PFSK-1 (cell line): ENCODE measurements around the gene APOBR.

ENCODE experiments used
- FOXP2 ChIP-seq: optimal IDR thresholded peaks from 2 replicates; pipeline ENCODE3; 2011; ENCODE audit warnings: borderline replicate concordance, control low read depth, inconsistent platforms; ENCODE audit not compliant: insufficient read depth; ENCODE audit errors: extremely low read length, extremely low read depth
- POLR2AphosphoS5 ChIP-seq: IDR thresholded peaks from 2 replicates; pipeline ENCODE4 v1.6.1; 2012; ENCODE audit warnings: low read depth, mild to moderate bottlenecking, control low read depth, low read length, moderate library complexity
- REST ChIP-seq, 2 experiments: IDR thresholded peaks; 2 replicates each; pipeline versions ENCODE4 v1.6.1 to v1.8.0; 2011 to 2012; ENCODE audit warnings: low read depth in 2 of 2, low read length in 2 of 2, control low read depth in 1 of 2, inconsistent platforms in 1 of 2, mild to moderate bottlenecking in 1 of 2, moderate library complexity in 1 of 2; ENCODE audit not compliant: insufficient read depth in 1 of 2
- SIN3A ChIP-seq: IDR thresholded peaks from 2 replicates; pipeline ENCODE4 v1.6.1; 2012; ENCODE audit warnings: mild to moderate bottlenecking, low read length, moderate library complexity, borderline replicate concordance; ENCODE audit not compliant: insufficient read depth
- TAF1 ChIP-seq: IDR thresholded peaks from 2 replicates; pipeline ENCODE4 v1.6.1; 2012; ENCODE audit warnings: low read length, control low read depth, borderline replicate concordance; ENCODE audit not compliant: insufficient read depth

Gene APOBR

GRCh38 chr16:28538733-28539596 is 44.5 kb downstream of the APOBR start, which contains the start of gene NUPR1:
NUPR1 (minus strand) TSS chr16:28538974; CDS start chr16:28538907, 67 bp downstream.
- TF ChIP-seq SIN3A = no peak
- TF ChIP-seq FOXP2 = peak; percentile 98
- TF ChIP-seq TAF1 = 0 out of 2 replicates have a peak, but pooled peaks have one; percentile 30
- peak; percentile 97 for TF ChIP-seq POLR2AphosphoS5

- no peak for TF ChIP-seq REST (IDR thresholded peaks at IDR 0.05; ENCODE audit: insufficient read depth in 1 of 2, low read depth in 2 of 2, low read length in 2 of 2)
- no peak for TF ChIP-seq FOXP2
- no peak for TF ChIP-seq POLR2AphosphoS5
- no peak for TF ChIP-seq SIN3A
- no peak for TF ChIP-seq TAF1
Observed at GRCh38 chr16:28540346-28540745, 45.9 kb downstream of the APOBR start.

- TF ChIP-seq REST (IDR thresholded peaks at IDR 0.05; ENCODE audit: insufficient read depth in 1 of 2, low read depth in 2 of 2, low read length in 2 of 2) (no peak), POLR2AphosphoS5 (no peak), FOXP2 (no peak), SIN3A (no peak), TAF1 (no peak)
Observed at GRCh38 chr16:28542646-28543045, 48.2 kb downstream of the APOBR start.

- TF ChIP-seq FOXP2 (no peak), TAF1 (no peak), POLR2AphosphoS5 (no peak), REST (IDR thresholded peaks at IDR 0.05; ENCODE audit: insufficient read depth in 1 of 2, low read depth in 2 of 2, low read length in 2 of 2) (no peak), SIN3A (no peak)
Observed at GRCh38 chr16:28543072-28543471, 48.6 kb downstream of the APOBR start.

- TF ChIP-seq TAF1 = no peak
- no peak for TF ChIP-seq SIN3A
- TF ChIP-seq POLR2AphosphoS5 = no peak
- TF ChIP-seq REST (IDR thresholded peaks at IDR 0.05; ENCODE audit: insufficient read depth in 1 of 2, low read depth in 2 of 2, low read length in 2 of 2) = no peak
- TF ChIP-seq FOXP2 = no peak
Observed at GRCh38 chr16:28544998-28545397, 50.6 kb downstream of the APOBR start.
